Panc1 (cell line): ENCODE data around the gene PEF1. TPM values are rescaled to one million over a fixed set of nuclear protein-coding genes. Genes with fewer than 3 reads are reported as not detected.

ENCODE experiments used
- ATAC-seq: fragments of 200-7000 bp; cut with Tn5 transposase; 2 replicates; pipeline ENCODE4 v1.9.1; 2020; ENCODE audit warnings: mild to moderate bottlenecking, moderate library complexity
- BruUV-seq: library from RNA; stranded (reverse); fragments of 400-500 nt; replicated peaks from 2 replicates; lab custom pipeline; 2021; lab: Mats Ljungman, UMichigan
- CTCF ChIA-PET: fragments of 300-600 bp; sonication (Branson Sonifier 250); formaldehyde crosslinking; loops from one replicate; lab custom pipeline; 2022; ENCODE audit warnings: antibody characterized with exemption; lab: Charles Lee
- POLR2A ChIA-PET: fragments of 300-600 bp; sonication (Branson Sonifier 250); formaldehyde crosslinking; loops from one replicate; lab custom pipeline; 2022; ENCODE audit warnings: antibody characterized with exemption; lab: Charles Lee
- DNase-seq: peaks from one replicate; pipeline ENCODE4 v3.0.0-alpha.2; 2010; ENCODE audit warnings: low read depth, low spot score
- H3K27ac ChIP-seq: 2 replicates; pipeline ENCODE4 v1.5.1; 2011; ENCODE audit warnings: mild to moderate bottlenecking, low read length, inconsistent platforms
- H3K27me3 ChIP-seq: fragments of 200-500 bp; sonication (Bioruptor generic); 2 replicates; pipeline ENCODE4 v1.6.0; 2014; ENCODE audit warnings: low read length, inconsistent platforms; ENCODE audit not compliant: control insufficient read depth, insufficient read depth
- H3K36me3 ChIP-seq: fragments of 200-500 bp; sonication (Bioruptor generic); 2 replicates; pipeline ENCODE4 v1.5.1; 2014; ENCODE audit warnings: inconsistent platforms, mild to moderate bottlenecking, low read length, moderate library complexity; ENCODE audit not compliant: control insufficient read depth, insufficient read depth
- H3K4me1 ChIP-seq: 2 replicates; pipeline ENCODE4 v1.5.1; 2011; ENCODE audit warnings: inconsistent platforms, mild to moderate bottlenecking, low read length, moderate library complexity; ENCODE audit not compliant: control insufficient read depth, insufficient read depth
- H3K4me3 ChIP-seq, 2 experiments: 2 replicates each; pipeline ENCODE4 v1.5.1; 2011 to 2012; ENCODE audit warnings: low read depth in 2 of 2, low read length in 2 of 2, mild to moderate bottlenecking in 2 of 2, inconsistent platforms in 1 of 2, moderate library complexity in 1 of 2
- H3K9me3 ChIP-seq: fragments of 200-500 bp; sonication (Bioruptor generic); 2 replicates; pipeline ENCODE4 v1.5.1; 2014; ENCODE audit warnings: low read depth, mild to moderate bottlenecking, inconsistent platforms, low read length, moderate library complexity; ENCODE audit not compliant: control insufficient read depth, insufficient read depth
- POLR2AphosphoS5 ChIP-seq: IDR thresholded peaks from 2 replicates; pipeline ENCODE4 v1.6.1; 2012; ENCODE audit warnings: mild to moderate bottlenecking, low read depth, low read length, moderate library complexity
- REST ChIP-seq, 2 experiments: IDR thresholded peaks; 2 replicates each; pipeline ENCODE4 v1.6.1; 2011 to 2012; ENCODE audit warnings: low read depth in 2 of 2, control low read depth in 1 of 2, low read length in 1 of 2, mild to moderate bottlenecking in 1 of 2, moderate library complexity in 1 of 2; ENCODE audit not compliant: insufficient read depth in 1 of 2
- SIN3A ChIP-seq: IDR thresholded peaks from 2 replicates; pipeline ENCODE4 v1.6.1; 2012; ENCODE audit warnings: low read depth, mild to moderate bottlenecking, low read length, moderate library complexity, borderline replicate concordance; ENCODE audit not compliant: insufficient read depth
- TCF7L2 ChIP-seq: IDR thresholded peaks from 2 replicates; pipeline ENCODE4 v1.6.1; 2011; ENCODE audit warnings: mild to moderate bottlenecking, low read depth, low read length, inconsistent platforms
- in situ Hi-C: cut with HindIII; loops from 2 replicates; pipeline ENCODE4 v1.10.0; 2016; ENCODE audit warnings: low sequenced_read_pairs, low pct_unique_long_range_greater_than_20kb
- intact Hi-C: fragments of 100-400 bp; cut with micrococcal nuclease; formaldehyde crosslinking; loops from one replicate; pipeline ENCODE4 v1.10.0; 2022; ENCODE audit not compliant: unreplicated experiment
- total RNA-seq: library from RNA; stranded (reverse); gene quantifications from one replicate; pipeline ENCODE4 v1.2.1, GENCODE V29; 2021; ENCODE audit not compliant: unreplicated experiment
- TF ChIP-seq, protein P1 (sequence below): fragments of 450-650 bp; IDR thresholded peaks from 2 replicates; pipeline ENCODE4 v1.5.1; 2017; ENCODE audit warnings: mild to moderate bottlenecking

Gene PEF1
- total RNA-seq, 1 experiment from 2014 or later = 58.4 TPM

DNA sequence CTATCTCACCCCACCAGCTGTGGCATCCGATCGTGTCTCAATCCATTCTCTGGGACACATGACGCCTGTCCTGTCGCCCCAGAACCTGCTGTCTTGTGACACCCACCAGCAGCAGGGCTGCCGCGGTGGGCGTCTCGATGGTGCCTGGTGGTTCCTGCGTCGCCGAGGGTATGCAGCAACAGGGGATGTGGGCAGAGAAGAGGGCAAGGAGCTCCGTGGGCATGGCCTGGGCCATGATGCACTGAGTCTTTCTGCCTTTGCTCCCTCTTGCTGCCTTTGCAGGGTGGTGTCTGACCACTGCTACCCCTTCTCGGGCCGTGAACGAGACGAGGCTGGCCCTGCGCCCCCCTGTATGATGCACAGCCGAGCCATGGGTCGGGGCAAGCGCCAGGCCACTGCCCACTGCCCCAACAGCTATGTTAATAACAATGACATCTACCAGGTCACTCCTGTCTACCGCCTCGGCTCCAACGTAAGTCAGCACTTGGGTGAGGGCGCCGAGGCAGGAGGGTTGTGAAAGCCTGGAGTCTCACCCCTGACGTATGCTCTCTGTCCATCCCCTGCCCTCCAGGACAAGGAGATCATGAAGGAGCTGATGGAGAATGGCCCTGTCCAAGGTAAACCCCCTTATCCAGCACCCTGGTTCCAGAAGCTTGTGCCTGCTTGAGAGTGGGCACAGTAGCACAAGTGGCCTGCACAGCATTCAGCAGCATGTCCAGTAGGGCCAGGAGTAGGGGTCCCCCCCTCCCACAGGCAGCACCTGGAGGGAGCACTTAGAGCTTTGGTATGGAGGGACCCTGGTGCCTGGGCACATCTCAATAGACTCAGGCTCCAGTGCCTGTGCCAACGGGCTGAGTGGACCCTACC, 59.6 kb downstream of the PEF1 start:
- no peaks in the 10 kb centered on the region for H3K36me3 ChIP-seq
- ATAC-seq (no peak), DNase-seq (no peak)
- ChIA-PET POLR2A (interaction anchor here (0.6 kb wide), 1 partner anchor 614 kb away, joined by 11 read pairs; no protein-coding TSS in a partner anchor), CTCF (interaction anchor here (0.6 kb wide), 3 partner anchors 20 to 204 kb away, joined by 3 to 10 read pairs (median 9); no protein-coding TSS in a partner anchor)
- H3K4me1 ChIP-seq = peaks cover 34% of the 10 kb centered on the region
- no peaks in the 10 kb centered on the region for H3K9me3 ChIP-seq
- intact Hi-C loops = no loop called here
- no peak for TF ChIP-seq SIN3A
- BruUV-seq = no TSS peak
- no peak overlapping the region for H3K27ac ChIP-seq
- in situ Hi-C loops = no loop called here
- no peak overlapping the region for H3K4me3 ChIP-seq
- no peaks in the 10 kb centered on the region for H3K27me3 ChIP-seq

GRCh38 chr1:31583995-31584868, 60.4 kb downstream of the PEF1 start:
- in situ Hi-C loops (no loop called here), intact Hi-C loops (no loop called here)
- Histone ChIP-seq H3K27me3 (no peaks in the 10 kb centered on the region), H3K27ac (peak overlapping the region; percentile 66; the same call in 1 of the 2 replicates), H3K4me3 (no peak overlapping the region), H3K36me3 (no peaks in the 10 kb centered on the region), H3K9me3 (no peaks in the 10 kb centered on the region), H3K4me1 (peaks cover 39% of the 10 kb centered on the region)
- POLR2A ChIA-PET = interaction anchor here (0.6 kb wide), 1 partner anchor 614 kb away, joined by 11 read pairs; no protein-coding TSS in a partner anchor
- no peak for ATAC-seq
- TF ChIP-seq REST (IDR thresholded peaks at IDR 0.05; ENCODE audit: insufficient read depth in 1 of 2, low read depth in 2 of 2, low read length in 1 of 2) = no peak
- TF ChIP-seq SIN3A = no peak
- TF ChIP-seq POLR2AphosphoS5 = no peak
- TF ChIP-seq TCF7L2 = no peak
- TF ChIP-seq, protein P1, sequence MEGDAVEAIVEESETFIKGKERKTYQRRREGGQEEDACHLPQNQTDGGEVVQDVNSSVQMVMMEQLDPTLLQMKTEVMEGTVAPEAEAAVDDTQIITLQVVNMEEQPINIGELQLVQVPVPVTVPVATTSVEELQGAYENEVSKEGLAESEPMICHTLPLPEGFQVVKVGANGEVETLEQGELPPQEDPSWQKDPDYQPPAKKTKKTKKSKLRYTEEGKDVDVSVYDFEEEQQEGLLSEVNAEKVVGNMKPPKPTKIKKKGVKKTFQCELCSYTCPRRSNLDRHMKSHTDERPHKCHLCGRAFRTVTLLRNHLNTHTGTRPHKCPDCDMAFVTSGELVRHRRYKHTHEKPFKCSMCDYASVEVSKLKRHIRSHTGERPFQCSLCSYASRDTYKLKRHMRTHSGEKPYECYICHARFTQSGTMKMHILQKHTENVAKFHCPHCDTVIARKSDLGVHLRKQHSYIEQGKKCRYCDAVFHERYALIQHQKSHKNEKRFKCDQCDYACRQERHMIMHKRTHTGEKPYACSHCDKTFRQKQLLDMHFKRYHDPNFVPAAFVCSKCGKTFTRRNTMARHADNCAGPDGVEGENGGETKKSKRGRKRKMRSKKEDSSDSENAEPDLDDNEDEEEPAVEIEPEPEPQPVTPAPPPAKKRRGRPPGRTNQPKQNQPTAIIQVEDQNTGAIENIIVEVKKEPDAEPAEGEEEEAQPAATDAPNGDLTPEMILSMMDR = no peak
- BruUV-seq = no TSS peak
- DNase-seq = no peak
- CTCF ChIA-PET = interaction anchor here (0.6 kb wide), 1 partner anchor 20 kb away, joined by 3 read pairs; no protein-coding TSS in a partner anchor
